GM19467 (cell line): ENCODE data around the gene IZUMO1.
"Not testable (repeated sequence)": the region's sequence is repeated elsewhere in the genome, so short reads cannot be mapped to it uniquely, and the experiment has no call there.

ENCODE experiments used
- ATAC-seq: cut with Tn5 transposase; IDR thresholded peaks from one replicate; pipeline ENCODE4 v1.9.1; 2021; ENCODE audit warnings: mild to moderate bottlenecking, moderate library complexity; ENCODE audit not compliant: unreplicated experiment

IZUMO1 gene

GRCh38 chr19:48714759-48715675, 31.7 kb downstream of the IZUMO1 start:
- no peak for ATAC-seq

DNA sequence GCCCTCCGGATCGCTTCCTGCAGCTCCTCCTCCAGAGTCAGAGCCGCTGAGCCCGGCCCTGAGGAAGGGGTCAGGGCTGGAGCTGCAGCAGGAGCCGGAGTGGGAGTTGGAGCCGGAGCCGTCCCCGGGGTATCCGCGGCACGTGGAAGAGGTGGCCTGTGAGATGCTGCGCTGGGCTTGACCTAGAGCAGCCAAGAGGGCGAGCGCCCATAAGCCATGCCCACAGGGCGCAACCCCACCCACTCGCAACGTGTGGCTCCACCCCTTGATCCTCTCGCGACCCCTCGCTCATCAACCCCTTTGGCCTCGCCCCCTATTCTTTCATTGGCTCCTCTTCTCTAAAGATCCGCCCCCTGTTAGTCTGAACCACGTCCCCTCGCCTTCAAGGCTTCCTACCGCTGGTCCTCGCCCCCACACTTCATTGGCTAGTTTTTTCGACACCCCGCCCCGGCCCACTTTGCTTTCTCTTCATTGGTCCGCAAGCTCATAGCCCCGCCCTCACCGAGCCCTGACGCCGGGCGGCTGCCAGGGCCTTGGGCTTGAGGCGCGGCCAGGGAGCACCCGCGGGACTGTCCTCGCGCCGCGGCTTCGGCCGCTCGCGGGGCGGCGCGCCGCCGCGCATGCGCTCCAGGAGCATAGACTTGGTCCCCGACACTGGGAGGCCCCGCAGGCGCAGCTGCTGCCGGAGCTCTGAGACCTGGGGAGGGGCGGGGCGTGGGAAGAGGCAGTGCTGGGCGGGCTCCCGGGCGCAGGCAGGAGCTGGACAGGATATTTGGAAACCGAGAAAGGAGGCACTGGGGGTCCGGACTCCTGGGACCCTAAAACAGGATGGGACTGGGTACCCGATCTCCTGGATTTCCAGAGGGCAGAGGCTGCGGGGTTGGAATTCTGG, 32.6 kb downstream of the IZUMO1 start:
- ATAC-seq = peak; percentile 89

DNA sequence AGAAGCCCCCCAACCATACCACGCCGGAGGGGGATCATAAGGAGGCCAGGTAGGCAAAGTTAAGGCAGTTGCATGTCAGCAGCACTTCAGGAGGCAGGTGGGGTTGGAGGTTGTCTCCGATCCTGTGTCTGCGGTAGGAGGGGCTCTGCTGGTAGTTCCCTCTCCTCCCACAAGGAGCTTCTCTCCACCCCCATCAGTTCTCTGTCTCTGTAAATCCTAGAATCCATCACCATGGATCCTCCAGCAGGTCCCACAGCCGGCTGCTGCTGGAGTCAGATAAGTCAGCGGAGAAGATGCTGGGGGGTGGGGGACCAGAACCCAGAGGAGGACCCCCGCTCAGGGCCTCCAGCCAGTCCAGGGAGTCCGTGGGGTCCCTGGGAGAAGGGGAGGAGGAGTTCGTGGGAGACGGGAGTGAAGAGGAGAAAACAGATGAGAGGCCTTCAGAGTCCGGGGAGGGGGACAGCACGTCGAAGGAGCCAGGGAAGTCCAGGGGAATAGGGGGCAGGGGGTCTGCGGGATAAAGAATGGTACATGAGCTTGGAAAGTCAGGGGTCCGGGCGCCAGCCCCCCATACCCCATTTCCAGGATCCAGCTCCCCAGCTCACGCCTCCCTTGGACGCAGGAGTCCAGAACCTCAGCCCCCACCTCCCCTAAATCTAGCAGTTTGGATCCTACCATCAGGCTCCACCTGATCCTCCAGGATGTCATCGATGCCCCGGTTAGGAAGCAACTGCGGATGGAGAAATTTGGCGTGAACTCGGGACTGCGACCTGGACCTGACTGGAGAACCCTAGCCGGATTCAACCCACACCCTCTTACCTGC, 33.5 kb downstream of the IZUMO1 start:
- no peak for ATAC-seq

DNA sequence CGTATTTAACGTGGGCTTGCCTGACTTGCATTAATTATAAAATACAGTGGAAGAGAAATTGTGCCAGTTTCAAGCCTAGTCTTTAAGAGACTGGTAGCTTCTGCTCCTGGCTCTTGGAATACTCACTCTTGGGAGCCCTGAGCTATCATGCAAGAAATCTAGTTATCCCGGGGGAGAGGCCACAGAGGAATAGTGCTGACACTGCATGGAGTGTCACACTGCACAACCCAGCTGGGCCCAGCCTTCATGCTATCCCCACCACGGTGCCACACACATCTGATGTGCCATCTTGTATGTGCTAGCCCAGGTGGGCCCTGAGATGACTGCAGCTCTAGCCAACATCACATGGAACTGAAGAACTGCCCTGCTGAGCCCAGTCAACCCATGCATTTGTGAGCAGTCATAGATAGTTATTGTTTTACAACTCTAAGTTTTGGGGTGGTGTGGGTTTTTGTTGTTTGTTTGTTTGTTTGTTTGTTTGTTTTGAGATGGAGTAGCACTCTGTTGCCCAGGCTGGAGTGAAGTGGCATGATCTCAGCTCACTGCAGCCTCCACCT, 35.5 kb downstream of the IZUMO1 start:
- no peak for ATAC-seq

- no peak for ATAC-seq
Measured at GRCh38 chr19:48708471-48708870, 38.2 kb downstream of the IZUMO1 start.

DNA sequence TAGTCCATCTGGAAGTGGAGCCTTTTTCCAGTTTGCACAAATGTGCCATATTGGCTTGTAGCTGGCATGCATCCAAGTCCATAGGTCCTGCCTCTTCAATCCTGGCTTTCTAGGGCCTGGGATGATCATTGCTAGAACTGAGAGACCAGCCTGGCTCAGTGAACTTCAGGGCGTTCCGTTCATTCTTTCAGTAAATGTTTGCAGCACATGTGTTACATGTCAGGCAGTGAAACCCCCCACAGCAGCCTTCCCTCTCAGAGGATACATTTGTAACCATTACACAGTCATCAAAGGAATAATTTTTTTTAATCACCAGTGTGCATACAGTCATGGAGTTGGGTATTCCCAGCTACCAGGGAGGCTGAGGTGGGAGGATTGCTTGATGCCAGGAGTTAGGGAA, 41.3 kb downstream of the IZUMO1 start:
- no peak for ATAC-seq

DNA sequence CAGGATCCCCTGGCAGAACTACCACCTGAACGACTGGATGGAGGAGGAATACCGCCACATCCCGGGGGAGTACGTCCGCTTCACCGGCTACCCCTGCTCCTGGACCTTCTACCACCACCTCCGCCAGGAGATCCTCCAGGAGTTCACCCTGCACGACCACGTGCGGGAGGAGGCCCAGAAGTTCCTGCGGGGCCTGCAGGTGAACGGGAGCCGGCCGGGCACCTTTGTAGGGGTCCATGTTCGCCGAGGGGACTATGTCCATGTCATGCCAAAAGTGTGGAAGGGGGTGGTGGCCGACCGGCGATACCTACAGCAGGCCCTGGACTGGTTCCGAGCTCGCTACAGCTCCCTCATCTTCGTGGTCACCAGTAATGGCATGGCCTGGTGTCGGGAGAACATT, 43.4 kb downstream of the IZUMO1 start:
- ATAC-seq = no peak

DNA sequence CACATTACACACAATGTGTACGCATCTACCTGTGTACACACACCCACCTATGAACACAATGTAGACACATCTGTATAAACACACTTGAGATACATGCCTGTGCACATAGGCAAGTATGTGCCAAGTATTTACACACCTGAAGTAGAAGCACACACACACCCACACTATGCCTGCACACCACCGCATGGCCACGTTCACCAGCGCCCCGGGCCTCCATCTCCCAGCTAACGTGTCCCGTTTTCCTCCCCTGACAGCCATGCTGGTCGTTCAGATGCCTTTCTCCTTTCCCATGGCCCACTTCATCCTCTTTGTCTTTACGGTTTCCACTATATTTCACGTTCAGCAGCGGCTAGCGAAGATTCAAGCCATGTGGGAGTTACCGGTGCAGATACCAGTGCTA, 44.0 kb downstream of the IZUMO1 start:
- ATAC-seq = no peak

DNA sequence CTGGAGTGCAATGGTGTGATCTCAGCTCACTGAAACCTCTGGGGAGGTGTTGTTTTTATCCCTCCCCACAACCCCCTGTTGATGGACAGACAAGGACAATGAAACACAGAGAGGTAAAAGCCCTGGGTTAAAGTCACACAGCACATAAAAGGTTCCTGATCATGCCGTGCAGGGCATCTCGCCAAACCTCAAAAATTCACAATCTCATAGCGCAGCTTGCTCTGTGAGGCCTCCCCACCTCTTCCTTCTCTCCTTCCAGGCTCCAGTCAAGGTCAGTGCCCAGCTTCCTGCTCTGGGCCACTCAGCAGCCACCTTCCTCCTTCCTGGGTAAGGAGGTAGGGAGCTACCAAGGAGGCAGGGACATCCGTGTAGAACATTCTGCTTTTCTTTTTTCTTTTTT, 48.7 kb downstream of the IZUMO1 start:
- ATAC-seq = no peak

- no peak for ATAC-seq
Measured at GRCh38 chr19:48696353-48697010, 50.2 kb downstream of the IZUMO1 start.

GRCh38 chr19:48695743-48696352, 50.9 kb downstream of the IZUMO1 start, which contains the start of gene FUT2:
Gene FUT2 (plus strand): TSS chr19:48695971. CDS start chr19:48702957, 6,986 bp downstream.
- no peak for ATAC-seq

DNA sequence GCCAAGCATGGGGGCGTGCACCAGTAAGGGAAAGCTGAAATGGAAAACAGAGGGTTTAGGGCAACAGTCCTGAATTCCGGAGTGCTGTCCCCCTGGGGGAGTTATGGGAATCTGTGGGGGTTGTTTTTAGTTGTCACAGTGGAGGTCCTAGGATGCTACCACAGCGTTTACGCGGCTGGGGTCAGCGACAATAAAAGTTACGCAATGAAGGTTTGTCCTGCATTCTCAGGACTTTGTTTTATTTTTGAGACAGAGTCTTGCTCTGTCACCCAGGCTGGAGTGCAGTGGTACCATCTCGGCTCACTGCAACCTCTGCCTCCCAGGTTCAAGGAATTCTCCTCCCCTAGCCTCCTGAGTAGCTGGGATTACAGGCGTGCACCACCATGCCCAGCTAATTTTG, 53.1 kb downstream of the IZUMO1 start:
- ATAC-seq = not testable (repeated sequence)
